HCT116 (cell line): Measurements from ENCODE around the gene NAALADL2. TPM values are rescaled to one million over a fixed set of nuclear protein-coding genes. Genes with fewer than 3 reads are reported as not detected.

Source experiments
- ATAC-seq: fragments of 200-7000 bp; cut with Tn5 transposase; 2 replicates; pipeline ENCODE4 v1.9.1; 2020; ENCODE audit warnings: mild to moderate bottlenecking, moderate library complexity
- BruUV-seq: library from RNA; stranded (reverse); fragments of 400-500 nt; replicated peaks from 2 replicates; lab custom pipeline; 2021; lab: Mats Ljungman, UMichigan
- CTCF ChIA-PET: fragments of 300-600 bp; sonication (Branson Sonifier 250); formaldehyde crosslinking; loops from one replicate; lab custom pipeline; 2021; ENCODE audit warnings: antibody characterized with exemption; lab: Charles Lee
- POLR2A ChIA-PET: fragments of 300-600, 350-600 bp; sonication (Branson Sonifier 250); formaldehyde crosslinking; loops from one replicate; lab custom pipeline; 2021; ENCODE audit warnings: antibody characterized with exemption; lab: Charles Lee
- RAD21 ChIA-PET, 2 experiments: fragments of 300-600 bp; sonication (Branson Sonifier 250); formaldehyde crosslinking; loops; one replicate each; lab custom pipeline; 2023; ENCODE audit warnings: low total read pairs in 2 of 2; ENCODE audit not compliant: uncharacterized antibody in 2 of 2, unreplicated experiment in 2 of 2, low non-redundant PET in 1 of 2; lab: Charles Lee
- DNase-seq: peaks from one replicate; pipeline ENCODE4 v3.0.0-alpha.2; 2010; ENCODE audit warnings: low read depth, low spot score
- H2AFZ ChIP-seq: fragments of 200-600 bp; shearing (Covaris generic), sonication (generic); 2 replicates; pipeline ENCODE4 v1.6.1; 2017; ENCODE audit warnings: low read depth, mixed run types, mixed read lengths, antibody characterized with exemption, low read length; ENCODE audit not compliant: poor library complexity, severe bottlenecking
- H3K27ac ChIP-seq: 2 replicates; pipeline ENCODE4 v1.5.1; 2012; ENCODE audit warnings: low read depth, low read length
- H3K27me3 ChIP-seq: fragments of 200-600 bp; sonication (generic); 2 replicates; pipeline ENCODE4 v1.6.1; 2016; ENCODE audit warnings: mixed run types, low read length, mixed read lengths; ENCODE audit not compliant: insufficient read depth
- H3K36me3 ChIP-seq, 2 experiments: fragments of 200-500 bp in 1 of 2; fragments of 200-600 bp in 1 of 2; sonication (Bioruptor generic) in 1 of 2; sonication (generic) in 1 of 2; 2 replicates each; pipeline versions ENCODE4 v1.5.1 to v1.6.1; 2014 to 2016; ENCODE audit warnings: low read length in 2 of 2, inconsistent platforms in 1 of 2, mixed read lengths in 1 of 2, mixed run types in 1 of 2; ENCODE audit not compliant: insufficient read depth in 2 of 2, control insufficient read depth in 1 of 2
- H3K4me1 ChIP-seq, 2 experiments: fragments of 200-600 bp in 1 of 2; sonication (generic) in 1 of 2; 2 replicates each; pipeline versions ENCODE4 v1.5.1 to v1.6.1; 2012 to 2017; ENCODE audit warnings: low read length in 2 of 2, inconsistent platforms in 1 of 2, mild to moderate bottlenecking in 1 of 2, mixed read lengths in 1 of 2, mixed run types in 1 of 2, moderate library complexity in 1 of 2; ENCODE audit not compliant: insufficient read depth in 2 of 2, control insufficient read depth in 1 of 2
- H3K4me2 ChIP-seq: fragments of 200-600 bp; sonication (generic); 2 replicates; pipeline ENCODE4 v1.6.1; 2017; ENCODE audit warnings: mixed run types, low read length, mixed read lengths
- H3K4me3 ChIP-seq, 2 experiments: fragments of 200-600 bp in 1 of 2; sonication (generic) in 1 of 2; replicated peaks in 1 of 2; 2 replicates each; pipeline ENCODE4 v1.5.1; 2011 to 2016; ENCODE audit warnings: low read length in 2 of 2, control low read depth in 1 of 2, low read depth in 1 of 2, mild to moderate bottlenecking in 1 of 2, mixed read lengths in 1 of 2, mixed run types in 1 of 2
- H3K79me2 ChIP-seq: fragments of 200-600 bp; sonication (generic); 2 replicates; pipeline ENCODE4 v1.6.1; 2017; ENCODE audit warnings: mild to moderate bottlenecking, mixed run types, low read length, moderate library complexity, mixed read lengths; ENCODE audit not compliant: insufficient read depth
- H3K9ac ChIP-seq: fragments of 200-600 bp; sonication (generic); 2 replicates; pipeline ENCODE4 v1.6.1; 2016; ENCODE audit warnings: low read length, mixed read lengths
- H3K9me2 ChIP-seq: fragments of 200-600 bp; sonication (generic), shearing (Covaris generic); 2 replicates; pipeline ENCODE4 v1.6.1; 2017; ENCODE audit warnings: mixed run types, mild to moderate bottlenecking, moderate library complexity; ENCODE audit not compliant: insufficient read depth
- H3K9me3 ChIP-seq, 2 experiments: fragments of 200-500 bp in 1 of 2; fragments of 200-600 bp in 1 of 2; sonication (Bioruptor generic) in 1 of 2; sonication (generic) in 1 of 2; 2 replicates each; pipeline ENCODE4 v1.6.1; 2014 to 2017; ENCODE audit warnings: low read length in 2 of 2, mixed read lengths in 2 of 2, inconsistent platforms in 1 of 2, low read depth in 1 of 2, mild to moderate bottlenecking in 1 of 2, mixed run types in 1 of 2, moderate library complexity in 1 of 2; ENCODE audit not compliant: control insufficient read depth in 1 of 2, insufficient read depth in 1 of 2
- H4K20me1 ChIP-seq: fragments of 200-600 bp; sonication (generic), shearing (Covaris generic); 2 replicates; pipeline ENCODE4 v1.6.1; 2017; ENCODE audit warnings: mixed run types, mild to moderate bottlenecking, moderate library complexity; ENCODE audit not compliant: insufficient read depth
- ELF1 ChIP-seq: IDR thresholded peaks from 2 replicates; pipeline ENCODE4 v1.6.1; 2012; ENCODE audit warnings: low read depth, borderline replicate concordance
- EZH2phosphoT487 ChIP-seq: fragments of 200-600 bp; IDR thresholded peaks from 2 replicates; pipeline ENCODE4 v1.6.1; 2018; ENCODE audit warnings: antibody characterized with exemption, borderline replicate concordance
- POLR2A ChIP-seq: IDR thresholded peaks from 2 replicates; pipeline ENCODE4 v1.7.0; 2011; ENCODE audit warnings: borderline replicate concordance; ENCODE audit not compliant: insufficient read depth, insufficient read length; ENCODE audit errors: extremely low read depth
- POLR2AphosphoS5 ChIP-seq: IDR thresholded peaks from 2 replicates; pipeline ENCODE4 v1.6.1; 2011; ENCODE audit warnings: mild to moderate bottlenecking, low read depth, low read length, moderate library complexity
- RAD21 ChIP-seq: IDR thresholded peaks from 2 replicates; pipeline ENCODE4 v1.6.1; 2012; ENCODE audit warnings: low read depth, mild to moderate bottlenecking
- SIN3A ChIP-seq: IDR thresholded peaks from 2 replicates; pipeline ENCODE4 v1.6.1; 2012; ENCODE audit warnings: low read depth
- TCF7L2 ChIP-seq: IDR thresholded peaks from 2 replicates; pipeline ENCODE4 v1.7.0; 2011; ENCODE audit warnings: borderline replicate concordance, inconsistent platforms; ENCODE audit not compliant: insufficient read depth, insufficient read length; ENCODE audit errors: extremely low read depth
- YY1 ChIP-seq: IDR thresholded peaks from 2 replicates; pipeline ENCODE4 v1.6.1; 2011; ENCODE audit warnings: low read length, low read depth, moderate library complexity, mild to moderate bottlenecking; ENCODE audit not compliant: insufficient replicate concordance; ENCODE audit errors: extremely low read depth
- intact Hi-C: fragments of 100-400 bp; cut with micrococcal nuclease; formaldehyde crosslinking; loops from 2 replicates; pipeline ENCODE4 v1.10.0; 2022
- total RNA-seq: library from RNA; stranded (reverse); gene quantifications from one replicate; pipeline ENCODE4 v1.2.1, GENCODE V29; 2021; ENCODE audit not compliant: unreplicated experiment
- TF ChIP-seq, protein P1 (sequence below): IDR thresholded peaks from 2 replicates; pipeline ENCODE4 v1.6.1; 2012; ENCODE audit warnings: low read depth
- TF ChIP-seq, protein P2 (sequence below): IDR thresholded peaks from 2 replicates; pipeline ENCODE4 v1.6.1; 2011; ENCODE audit warnings: mild to moderate bottlenecking, low read length, moderate library complexity; ENCODE audit not compliant: insufficient replicate concordance; ENCODE audit errors: extremely low read depth

Gene NAALADL2
- total RNA-seq, 1 experiment from 2014 or later, result 2.9 TPM

DNA sequence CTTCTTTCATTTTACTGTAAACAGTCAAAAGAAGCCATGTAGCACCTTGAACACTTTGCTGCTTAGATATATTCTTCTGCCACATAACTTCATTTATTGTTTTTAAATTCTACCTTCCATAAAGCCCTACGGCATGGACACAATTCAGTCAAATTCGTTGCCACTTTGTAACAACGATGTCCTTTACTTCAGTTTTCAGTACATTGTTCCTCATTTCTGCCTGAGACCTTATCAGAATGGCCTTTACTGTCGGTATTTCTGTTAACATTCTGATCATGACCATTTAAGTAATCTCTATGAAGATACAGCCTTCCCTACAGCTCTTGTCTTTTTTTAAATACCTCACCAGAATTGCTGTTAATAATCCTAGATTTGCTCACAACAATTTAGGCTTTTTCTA is 466.9 kb downstream of the NAALADL2 start:
- CTCF ChIA-PET, result no interaction called here
- POLR2A ChIA-PET, result no interaction called here
- TF ChIP-seq ELF1 (no peak), POLR2AphosphoS5 (no peak), TCF7L2 (no peak), RAD21 (no peak), POLR2A (no peak), SIN3A (no peak), EZH2phosphoT487 (no peak), YY1 (no peak)
- TF ChIP-seq, protein P1, sequence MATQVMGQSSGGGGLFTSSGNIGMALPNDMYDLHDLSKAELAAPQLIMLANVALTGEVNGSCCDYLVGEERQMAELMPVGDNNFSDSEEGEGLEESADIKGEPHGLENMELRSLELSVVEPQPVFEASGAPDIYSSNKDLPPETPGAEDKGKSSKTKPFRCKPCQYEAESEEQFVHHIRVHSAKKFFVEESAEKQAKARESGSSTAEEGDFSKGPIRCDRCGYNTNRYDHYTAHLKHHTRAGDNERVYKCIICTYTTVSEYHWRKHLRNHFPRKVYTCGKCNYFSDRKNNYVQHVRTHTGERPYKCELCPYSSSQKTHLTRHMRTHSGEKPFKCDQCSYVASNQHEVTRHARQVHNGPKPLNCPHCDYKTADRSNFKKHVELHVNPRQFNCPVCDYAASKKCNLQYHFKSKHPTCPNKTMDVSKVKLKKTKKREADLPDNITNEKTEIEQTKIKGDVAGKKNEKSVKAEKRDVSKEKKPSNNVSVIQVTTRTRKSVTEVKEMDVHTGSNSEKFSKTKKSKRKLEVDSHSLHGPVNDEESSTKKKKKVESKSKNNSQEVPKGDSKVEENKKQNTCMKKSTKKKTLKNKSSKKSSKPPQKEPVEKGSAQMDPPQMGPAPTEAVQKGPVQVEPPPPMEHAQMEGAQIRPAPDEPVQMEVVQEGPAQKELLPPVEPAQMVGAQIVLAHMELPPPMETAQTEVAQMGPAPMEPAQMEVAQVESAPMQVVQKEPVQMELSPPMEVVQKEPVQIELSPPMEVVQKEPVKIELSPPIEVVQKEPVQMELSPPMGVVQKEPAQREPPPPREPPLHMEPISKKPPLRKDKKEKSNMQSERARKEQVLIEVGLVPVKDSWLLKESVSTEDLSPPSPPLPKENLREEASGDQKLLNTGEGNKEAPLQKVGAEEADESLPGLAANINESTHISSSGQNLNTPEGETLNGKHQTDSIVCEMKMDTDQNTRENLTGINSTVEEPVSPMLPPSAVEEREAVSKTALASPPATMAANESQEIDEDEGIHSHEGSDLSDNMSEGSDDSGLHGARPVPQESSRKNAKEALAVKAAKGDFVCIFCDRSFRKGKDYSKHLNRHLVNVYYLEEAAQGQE, result no peak
- TF ChIP-seq, protein P2, sequence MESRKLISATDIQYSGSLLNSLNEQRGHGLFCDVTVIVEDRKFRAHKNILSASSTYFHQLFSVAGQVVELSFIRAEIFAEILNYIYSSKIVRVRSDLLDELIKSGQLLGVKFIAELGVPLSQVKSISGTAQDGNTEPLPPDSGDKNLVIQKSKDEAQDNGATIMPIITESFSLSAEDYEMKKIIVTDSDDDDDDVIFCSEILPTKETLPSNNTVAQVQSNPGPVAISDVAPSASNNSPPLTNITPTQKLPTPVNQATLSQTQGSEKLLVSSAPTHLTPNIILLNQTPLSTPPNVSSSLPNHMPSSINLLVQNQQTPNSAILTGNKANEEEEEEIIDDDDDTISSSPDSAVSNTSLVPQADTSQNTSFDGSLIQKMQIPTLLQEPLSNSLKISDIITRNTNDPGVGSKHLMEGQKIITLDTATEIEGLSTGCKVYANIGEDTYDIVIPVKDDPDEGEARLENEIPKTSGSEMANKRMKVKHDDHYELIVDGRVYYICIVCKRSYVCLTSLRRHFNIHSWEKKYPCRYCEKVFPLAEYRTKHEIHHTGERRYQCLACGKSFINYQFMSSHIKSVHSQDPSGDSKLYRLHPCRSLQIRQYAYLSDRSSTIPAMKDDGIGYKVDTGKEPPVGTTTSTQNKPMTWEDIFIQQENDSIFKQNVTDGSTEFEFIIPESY, result no peak
- BruUV-seq, result no TSS peak
- Histone ChIP-seq H3K9me2 (no peaks in the 10 kb centered on the region), H3K36me3 (no peaks in the 10 kb centered on the region), H3K4me3 (no peak overlapping the region), H2AFZ (no peak overlapping the region), H3K4me1 (no peaks in the 10 kb centered on the region), H3K27ac (no peak overlapping the region), H3K27me3 (no peaks in the 10 kb centered on the region), H3K4me2 (no peak overlapping the region), H3K9ac (no peak overlapping the region), H3K79me2 (no peaks in the 10 kb centered on the region), H3K9me3 (no peaks in the 10 kb centered on the region), H4K20me1 (no peaks in the 10 kb centered on the region)
- intact Hi-C loops, result no loop called here
- no peak for ATAC-seq
- RAD21 ChIA-PET, result no interaction called here
- no peak for DNase-seq
